CD4-positive, alpha-beta T cell (primary cell): ENCODE results near the gene MAP1LC3A. TPM values are rescaled to one million over a fixed set of nuclear protein-coding genes. Genes with fewer than 3 reads are reported as not detected.
A peak's percentile ranks its signal among the peaks of the same experiment; 100 is the strongest.

Source experiments
- ATAC-seq: fragments of 200-7000 bp; cut with Tn5 transposase; one replicate; pipeline ENCODE4 v1.10.0; 2022; ENCODE audit warnings: mild to moderate bottlenecking; ENCODE audit not compliant: poor library complexity
- CTCF ChIA-PET: fragments of 350-600 bp; sonication (Branson Sonifier 250); formaldehyde crosslinking; loops from one replicate; lab custom pipeline; 2021; ENCODE audit warnings: antibody characterized with exemption, inconsistent platforms; lab: Charles Lee
- POLR2A ChIA-PET: fragments of 350-600 bp; sonication (Branson Sonifier 250); formaldehyde crosslinking; loops from one replicate; lab custom pipeline; 2021; ENCODE audit warnings: antibody characterized with exemption, inconsistent platforms; lab: Charles Lee
- DNase-seq, 14 experiments: peaks; one replicate each; pipeline ENCODE4 v3.0.0-alpha.2; 2013 to 2020; ENCODE audit warnings: mixed read lengths in 2 of 14
- H3K27ac ChIP-seq, 2 donors: one replicate each; pipeline versions ENCODE4 v1.5.1 to v1.7.0; 2013; ENCODE audit warnings: low read length in 2 of 2, low read depth in 1 of 2, mild to moderate bottlenecking in 1 of 2
- H3K27me3 ChIP-seq, 2 experiments: 1 replicate in 1 of 2; 2 replicates in 1 of 2; pipeline versions ENCODE4 v1.6.1 to v1.7.0; 2013; ENCODE audit warnings: low read length in 2 of 2, control low read depth in 1 of 2, mild to moderate bottlenecking in 1 of 2, moderate library complexity in 1 of 2; ENCODE audit not compliant: insufficient read depth in 2 of 2, control insufficient read depth in 1 of 2
- H3K36me3 ChIP-seq: one replicate; pipeline ENCODE4 v1.6.1; 2013; ENCODE audit warnings: low read length, control low read depth; ENCODE audit not compliant: insufficient read depth
- H3K4me1 ChIP-seq: one replicate; pipeline ENCODE4 v1.6.1; 2013; ENCODE audit warnings: low read length, control low read depth; ENCODE audit not compliant: insufficient read depth
- H3K4me3 ChIP-seq: one replicate; pipeline ENCODE4 v1.5.1; 2013; ENCODE audit warnings: mild to moderate bottlenecking, low read length, moderate library complexity
- H3K9me3 ChIP-seq, 2 experiments: 1 replicate in 1 of 2; 2 replicates in 1 of 2; pipeline versions ENCODE4 v1.6.1 to v1.7.0; 2013; ENCODE audit warnings: low read length in 2 of 2, mild to moderate bottlenecking in 2 of 2, control low read depth in 1 of 2, moderate library complexity in 1 of 2; ENCODE audit not compliant: control insufficient read depth in 1 of 2, insufficient read depth in 1 of 2
- H3K27ac Mint-ChIP-seq: one replicate; pipeline ENCODE4 v1.8.0; 2020; ENCODE audit warnings: mixed read lengths
- H3K27me3 Mint-ChIP-seq: one replicate; pipeline ENCODE4 v1.8.0; 2021; ENCODE audit warnings: mixed read lengths
- H3K36me3 Mint-ChIP-seq: one replicate; pipeline ENCODE4 v1.8.0; 2021; ENCODE audit warnings: low read depth, mixed read lengths
- H3K4me1 Mint-ChIP-seq: one replicate; pipeline ENCODE4 v1.8.0; 2021; ENCODE audit warnings: low read depth, mixed read lengths
- H3K4me3 Mint-ChIP-seq: one replicate; pipeline ENCODE4 v1.8.0; 2020; ENCODE audit warnings: mild to moderate bottlenecking, mixed read lengths
- H3K9me3 Mint-ChIP-seq: one replicate; pipeline ENCODE4 v1.8.0; 2020; ENCODE audit warnings: mixed read lengths
- intact Hi-C, 2 experiments: fragments of 100-400 bp; cut with DNase I in 1 of 2; cut with micrococcal nuclease in 1 of 2; formaldehyde crosslinking; loops; one replicate each; pipeline versions ENCODE4 v1.15.1 to v1.9.0; 2023 to 2025; cut with DNase I, micrococcal nuclease
- total RNA-seq, 174 experiments: library from RNA in 2 of 174; stranded (reverse) in 2 of 174; gene quantifications; one replicate each; pipeline ENCODE4 v1.2.3 and lab custom pipeline; 2021 to 2026
- TF ChIP-seq, protein P1 (sequence below): fragments of 200-600 bp; IDR thresholded peaks from one replicate; pipeline ENCODE4 v1.8.0; 2022; ENCODE audit warnings: antibody characterized with exemption, mild to moderate bottlenecking

The MAP1LC3A gene
- total RNA-seq, 2 experiments from 2014 or later = 17.5 to 17.7 TPM

DNA sequence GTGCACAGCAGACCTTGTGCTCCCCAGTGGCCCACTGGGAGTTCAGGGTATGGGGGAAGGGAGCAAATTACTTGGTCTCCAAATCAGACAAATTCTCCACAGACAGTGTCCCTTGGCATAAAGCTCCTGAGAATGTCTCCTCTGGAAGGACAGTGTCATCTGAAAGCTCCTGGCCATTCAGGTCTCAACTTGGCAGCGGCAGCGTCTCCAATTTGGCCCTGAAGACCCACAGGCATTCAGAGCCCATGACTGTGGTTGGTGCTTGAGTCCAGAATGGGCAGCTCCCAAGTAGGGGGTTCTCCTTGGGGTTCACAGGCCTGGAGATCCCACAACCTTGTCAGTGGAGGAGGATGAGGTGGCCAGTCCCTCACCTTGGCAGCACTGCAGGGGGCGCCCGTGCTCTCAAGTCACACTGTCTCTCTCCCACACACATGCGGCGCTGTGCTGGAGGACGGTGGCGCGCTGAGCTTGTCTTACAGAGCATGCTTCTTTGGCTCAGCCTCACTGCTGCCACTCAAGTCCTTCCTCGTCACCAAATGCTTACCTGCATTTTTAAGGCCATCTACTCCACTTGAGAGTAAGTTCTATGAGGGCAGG is 21.6 kb upstream of the MAP1LC3A start:
- Histone ChIP-seq H3K27ac (no peak overlapping the region), H3K36me3 (peaks cover 80% of the 10 kb centered on the region), H3K27me3 (no peaks in the 10 kb centered on the region), H3K9me3 (no peaks in the 10 kb centered on the region), H3K4me1 (peaks cover 19% of the 10 kb centered on the region), H3K4me3 (no peak overlapping the region)
- H3K27me3 Mint-ChIP-seq = no peaks in the 10 kb centered on the region
- no peak overlapping the region for H3K27ac Mint-ChIP-seq
- H3K36me3 Mint-ChIP-seq = peaks cover 68% of the 10 kb centered on the region
- ChIA-PET POLR2A (interaction anchor here (0.6 to 2.1 kb wide), 4 partner anchors 20 to 432 kb away, joined by 3 to 7 read pairs (median 4); partner anchors contain the start of gene DYNLRB1), CTCF (interaction anchor here (0.6 to 1.6 kb wide), 6 partner anchors 25 to 233 kb away, joined by 3 to 6 read pairs (median 3); partner anchors contain the start of gene TP53INP2)
- peaks cover 22% of the 10 kb centered on the region for H3K4me1 Mint-ChIP-seq
- TF ChIP-seq, protein P1, sequence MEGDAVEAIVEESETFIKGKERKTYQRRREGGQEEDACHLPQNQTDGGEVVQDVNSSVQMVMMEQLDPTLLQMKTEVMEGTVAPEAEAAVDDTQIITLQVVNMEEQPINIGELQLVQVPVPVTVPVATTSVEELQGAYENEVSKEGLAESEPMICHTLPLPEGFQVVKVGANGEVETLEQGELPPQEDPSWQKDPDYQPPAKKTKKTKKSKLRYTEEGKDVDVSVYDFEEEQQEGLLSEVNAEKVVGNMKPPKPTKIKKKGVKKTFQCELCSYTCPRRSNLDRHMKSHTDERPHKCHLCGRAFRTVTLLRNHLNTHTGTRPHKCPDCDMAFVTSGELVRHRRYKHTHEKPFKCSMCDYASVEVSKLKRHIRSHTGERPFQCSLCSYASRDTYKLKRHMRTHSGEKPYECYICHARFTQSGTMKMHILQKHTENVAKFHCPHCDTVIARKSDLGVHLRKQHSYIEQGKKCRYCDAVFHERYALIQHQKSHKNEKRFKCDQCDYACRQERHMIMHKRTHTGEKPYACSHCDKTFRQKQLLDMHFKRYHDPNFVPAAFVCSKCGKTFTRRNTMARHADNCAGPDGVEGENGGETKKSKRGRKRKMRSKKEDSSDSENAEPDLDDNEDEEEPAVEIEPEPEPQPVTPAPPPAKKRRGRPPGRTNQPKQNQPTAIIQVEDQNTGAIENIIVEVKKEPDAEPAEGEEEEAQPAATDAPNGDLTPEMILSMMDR = peak; percentile 14
- no peak overlapping the region for H3K4me3 Mint-ChIP-seq
- H3K9me3 Mint-ChIP-seq = no peaks in the 10 kb centered on the region
- peak in 12 of 14 experiments; percentile 22 to 69 (median 47) for DNase-seq
- ATAC-seq = peak; percentile 62
- intact Hi-C loops = loop anchor here (5.0 kb wide), 2 partner anchors 230 to 235 kb away; no protein-coding TSS in a partner anchor

GRCh38 chr20:34537651-34538050 is 20.9 kb upstream of the MAP1LC3A start:
- peaks cover 26% of the 10 kb centered on the region for H3K4me1 ChIP-seq
- Mint-ChIP-seq H3K36me3 (peaks cover 69% of the 10 kb centered on the region), H3K27ac (no peak overlapping the region), H3K9me3 (no peaks in the 10 kb centered on the region), H3K4me1 (peaks cover 22% of the 10 kb centered on the region), H3K4me3 (no peak overlapping the region), H3K27me3 (no peaks in the 10 kb centered on the region)
- DNase-seq (no peak), ATAC-seq (no peak)
- POLR2A ChIA-PET = interaction anchor here (0.6 to 2.1 kb wide), 3 partner anchors 22 to 433 kb away, joined by 3 to 7 read pairs (median 4); partner anchors contain the start of gene DYNLRB1
- no peak overlapping the region for H3K4me3 ChIP-seq
- no peaks in the 10 kb centered on the region for H3K9me3 ChIP-seq
- intact Hi-C loops = loop anchor here (1.0 to 5.0 kb wide), 3 partner anchors 171 to 235 kb away; no protein-coding TSS in a partner anchor
- no peaks in the 10 kb centered on the region for H3K27me3 ChIP-seq
- H3K36me3 ChIP-seq = peaks cover 73% of the 10 kb centered on the region
- H3K27ac ChIP-seq = no peak overlapping the region
- CTCF ChIA-PET = interaction anchor here (0.6 to 1.6 kb wide), 8 partner anchors 14 to 232 kb away, joined by 3 to 6 read pairs (median 3); partner anchors contain the start of gene TP53INP2
- TF ChIP-seq, protein P1 = no peak

DNA sequence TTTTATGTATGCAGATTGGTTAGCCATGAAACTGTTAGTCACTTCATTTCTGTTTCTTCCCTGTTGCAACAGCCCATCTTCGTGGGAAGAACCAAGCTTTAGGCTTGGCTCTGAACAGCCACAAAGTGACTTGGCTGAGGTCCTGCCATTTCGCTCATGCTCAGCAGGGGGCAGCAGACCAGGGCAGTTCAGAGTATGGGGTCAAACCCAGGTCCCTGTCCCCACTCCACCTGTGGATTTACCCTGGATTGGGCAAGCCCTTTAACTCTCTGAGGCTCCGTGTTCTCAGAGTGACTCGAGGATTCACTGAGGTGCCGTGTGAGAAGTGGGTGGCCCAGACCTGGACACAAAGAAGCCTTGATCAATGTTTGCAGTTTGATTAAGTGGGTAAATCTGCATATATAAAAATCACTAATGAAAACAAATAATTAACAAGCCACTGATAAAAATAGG is 19.8 kb upstream of the MAP1LC3A start:
- H3K4me1 ChIP-seq = peaks cover 31% of the 10 kb centered on the region
- no peaks in the 10 kb centered on the region for H3K27me3 Mint-ChIP-seq
- intact Hi-C loops = loop anchor here (1.0 to 5.0 kb wide), 3 partner anchors 170 to 234 kb away; no protein-coding TSS in a partner anchor
- DNase-seq (peak in 12 of 14 experiments; percentile 26 to 71 (median 46)), ATAC-seq (peak; percentile 48)
- H3K36me3 Mint-ChIP-seq = peaks cover 69% of the 10 kb centered on the region
- no peak overlapping the region for H3K27ac Mint-ChIP-seq
- POLR2A ChIA-PET = interaction anchor here (0.6 to 2.1 kb wide), 2 partner anchors 23 to 54 kb away, joined by 3 to 7 read pairs; partner anchors contain the start of gene DYNLRB1
- TF ChIP-seq, protein P1 = peak; percentile 73
- no peaks in the 10 kb centered on the region for H3K9me3 ChIP-seq
- H3K4me1 Mint-ChIP-seq = peaks cover 28% of the 10 kb centered on the region
- H3K4me3 Mint-ChIP-seq = no peak overlapping the region
- H3K27me3 ChIP-seq = no peaks in the 10 kb centered on the region
- H3K36me3 ChIP-seq = peaks cover 65% of the 10 kb centered on the region
- no peak overlapping the region for H3K4me3 ChIP-seq
- no peak overlapping the region for H3K27ac ChIP-seq
- CTCF ChIA-PET = interaction anchor here (0.6 to 1.2 kb wide), 9 partner anchors 12 to 231 kb away, joined by 3 to 6 read pairs (median 4); partner anchors contain the start of genes DYNLRB1 and MAP1LC3A
- no peaks in the 10 kb centered on the region for H3K9me3 Mint-ChIP-seq
